Mesendoderm (in vitro differentiated cells): ENCODE results near the gene LRRC27.

Experiments used
- DNase-seq: peaks from one replicate; pipeline ENCODE4 v3.0.0; 2013
- H2AK5ac ChIP-seq: 2 replicates; pipeline ENCODE4 v1.6.1; 2013; ENCODE audit warnings: low read length, inconsistent platforms
- H2BK120ac ChIP-seq: 2 replicates; pipeline ENCODE4 v1.6.1; 2013; ENCODE audit warnings: low read depth, mild to moderate bottlenecking, low read length, moderate library complexity, mixed read lengths
- H2BK15ac ChIP-seq: replicated peaks from 2 replicates; pipeline ENCODE4 v1.6.1; 2013; ENCODE audit warnings: low read depth, mild to moderate bottlenecking, moderate library complexity
- H2BK5ac ChIP-seq: 2 replicates; pipeline ENCODE4 v1.6.1; 2013; ENCODE audit warnings: low read length, inconsistent platforms
- H3K18ac ChIP-seq: 2 replicates; pipeline ENCODE4 v1.6.1; 2013; ENCODE audit warnings: mild to moderate bottlenecking, low read length, mixed read lengths
- H3K23ac ChIP-seq: one replicate; pipeline ENCODE4 v1.6.1; 2013; ENCODE audit warnings: low read length
- H3K27ac ChIP-seq: 2 replicates; pipeline ENCODE4 v1.5.1; 2013; ENCODE audit warnings: low read depth, mild to moderate bottlenecking, inconsistent platforms, low read length, moderate library complexity
- H3K27me3 ChIP-seq: 2 replicates; pipeline ENCODE4 v1.6.1; 2013; ENCODE audit warnings: low read length, control low read depth, mild to moderate bottlenecking, inconsistent platforms; ENCODE audit not compliant: insufficient read depth, poor library complexity
- H3K36me3 ChIP-seq: 2 replicates; pipeline ENCODE4 v1.6.1; 2013; ENCODE audit warnings: low read length, inconsistent platforms; ENCODE audit not compliant: control insufficient read depth, insufficient read depth
- H3K4ac ChIP-seq: one replicate; pipeline ENCODE4 v1.6.1; 2013; ENCODE audit warnings: low read depth, mild to moderate bottlenecking, low read length, moderate library complexity
- H3K4me1 ChIP-seq: 2 replicates; pipeline ENCODE4 v1.6.1; 2013; ENCODE audit warnings: low read depth, low read length, inconsistent platforms; ENCODE audit not compliant: control insufficient read depth
- H3K4me2 ChIP-seq: 2 replicates; pipeline ENCODE4 v1.6.1; 2013; ENCODE audit warnings: low read length
- H3K4me3 ChIP-seq: 2 replicates; pipeline ENCODE4 v1.5.1; 2013; ENCODE audit warnings: mild to moderate bottlenecking, low read length
- H3K56ac ChIP-seq: one replicate; pipeline ENCODE4 v1.6.1; 2013; ENCODE audit warnings: low read length
- H3K79me1 ChIP-seq: 2 replicates; pipeline ENCODE4 v1.6.1; 2013; ENCODE audit warnings: low read length, inconsistent platforms
- H3K79me2 ChIP-seq: 2 replicates; pipeline ENCODE4 v1.6.1; 2013; ENCODE audit warnings: mild to moderate bottlenecking, low read length; ENCODE audit not compliant: control insufficient read depth, insufficient read depth
- H3K9ac ChIP-seq: 2 replicates; pipeline ENCODE4 v1.6.1; 2013; ENCODE audit warnings: low read length, inconsistent platforms
- H4K5ac ChIP-seq: one replicate; pipeline ENCODE4 v1.6.1; 2013; ENCODE audit warnings: low read length
- H4K8ac ChIP-seq: one replicate; pipeline ENCODE4 v1.6.1; 2013; ENCODE audit warnings: low read depth, mild to moderate bottlenecking, control low read depth, low read length, moderate library complexity
- WGBS: extraction: QIAGEN DNeasy Blood & Tissue Kit; methylation state at CpG from one replicate; pipeline ENCODE4 v1.1.7; 2013; ENCODE audit warnings: low lambda C conversion rate, missing lambda C conversion rate; ENCODE audit not compliant: insufficient coverage; ENCODE audit errors: extremely low coverage; 5-methylcytosine and 5-hydroxymethylcytosine counted together

LRRC27 gene

GRCh38 chr10:132404911-132405462, 73.0 kb downstream of the LRRC27 start:
- Histone ChIP-seq H3K4me1 (peaks cover 10% of the 10 kb centered on the region), H3K18ac (no peak overlapping the region), H3K4me2 (no peak overlapping the region), H2AK5ac (no peak overlapping the region), H3K23ac (no peak overlapping the region), H3K56ac (peak overlapping the region; percentile 42), H3K9ac (no peak overlapping the region), H3K79me2 (peaks cover 5% of the 10 kb centered on the region), H2BK120ac (no peak overlapping the region), H2BK15ac (no peak overlapping the region), H2BK5ac (no peak overlapping the region), H3K4me3 (no peak overlapping the region), H4K8ac (no peak overlapping the region), H3K4ac (no peak overlapping the region), H3K27ac (no peak overlapping the region), H3K79me1 (peaks cover 8% of the 10 kb centered on the region), H3K36me3 (no peaks in the 10 kb centered on the region), H3K27me3 (no peaks in the 10 kb centered on the region), H4K5ac (no peak overlapping the region)
- peak; percentile 63 for DNase-seq
- no CpG with 5 or more reads among the region's 54 CpGs for WGBS

GRCh38 chr10:132405463-132405991, 73.5 kb downstream of the LRRC27 start:
- Histone ChIP-seq H3K4me3 (no peak overlapping the region), H3K27ac (no peak overlapping the region), H3K79me2 (peaks cover 7% of the 10 kb centered on the region), H3K36me3 (no peaks in the 10 kb centered on the region), H3K4me1 (peaks cover 10% of the 10 kb centered on the region), H2BK5ac (no peak overlapping the region), H2BK120ac (no peak overlapping the region), H4K8ac (no peak overlapping the region), H4K5ac (no peak overlapping the region), H3K56ac (peak overlapping the region; percentile 50), H3K4ac (no peak overlapping the region), H3K79me1 (peaks cover 8% of the 10 kb centered on the region), H3K9ac (no peak overlapping the region), H3K4me2 (no peak overlapping the region), H3K18ac (no peak overlapping the region), H2BK15ac (no peak overlapping the region), H3K27me3 (no peaks in the 10 kb centered on the region), H2AK5ac (no peak overlapping the region), H3K23ac (no peak overlapping the region)
- no CpG with 5 or more reads among the region's 53 CpGs for WGBS
- DNase-seq, result no peak

DNA sequence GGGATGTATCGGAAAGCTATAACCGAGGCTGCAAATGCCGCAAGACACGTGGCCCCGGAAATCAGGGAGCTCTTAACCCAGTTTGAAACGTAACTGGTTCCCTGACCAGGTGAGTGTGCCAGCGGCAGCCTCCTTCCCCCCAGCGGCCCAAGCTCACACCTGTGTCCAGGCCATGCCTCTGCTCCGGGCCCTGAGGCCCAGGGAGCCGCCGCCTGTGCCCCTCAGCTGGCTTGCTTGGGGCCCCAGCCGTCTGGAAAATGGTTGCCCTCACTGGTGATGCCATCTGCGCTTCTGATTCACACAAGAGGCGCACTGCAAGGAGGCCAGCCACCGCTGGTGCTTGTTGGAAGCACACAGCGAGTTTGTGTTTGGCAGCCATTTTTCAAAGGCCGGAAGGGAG, 74.2 kb downstream of the LRRC27 start:
- no peak overlapping the region for H3K9ac ChIP-seq

GRCh38 chr10:132406750-132407149, 74.8 kb downstream of the LRRC27 start:
- Histone ChIP-seq H4K5ac (no peak overlapping the region), H2BK15ac (no peak overlapping the region), H2AK5ac (peak overlapping the region; percentile 4), H3K4me3 (no peak overlapping the region), H3K9ac (peak overlapping the region; percentile 13), H3K4me2 (no peak overlapping the region), H3K23ac (no peak overlapping the region), H3K56ac (peak overlapping the region; percentile 74), H3K36me3 (no peaks in the 10 kb centered on the region), H2BK120ac (peak overlapping the region; percentile 40), H3K79me2 (peaks cover 7% of the 10 kb centered on the region), H3K79me1 (peaks cover 8% of the 10 kb centered on the region), H3K18ac (no peak overlapping the region), H3K27ac (peak overlapping the region; percentile 14), H3K4me1 (peaks cover 10% of the 10 kb centered on the region), H2BK5ac (peak overlapping the region; percentile 10), H3K4ac (peak overlapping the region; percentile 57), H3K27me3 (no peaks in the 10 kb centered on the region), H4K8ac (no peak overlapping the region)
- no peak for DNase-seq
- WGBS, result no CpG with 5 or more reads among the region's 16 CpGs

More for the DNA sequence above, 74.2 kb downstream of the LRRC27 start:
- DNase-seq, result no peak
- Histone ChIP-seq H3K4me1 (peaks cover 10% of the 10 kb centered on the region), H3K23ac (no peak overlapping the region), H3K4ac (no peak overlapping the region), H3K56ac (no peak overlapping the region), H4K8ac (no peak overlapping the region), H3K79me1 (peaks cover 8% of the 10 kb centered on the region), H3K18ac (no peak overlapping the region), H3K27me3 (no peaks in the 10 kb centered on the region), H3K36me3 (no peaks in the 10 kb centered on the region), H3K79me2 (peaks cover 7% of the 10 kb centered on the region), H2BK15ac (no peak overlapping the region), H2BK5ac (no peak overlapping the region), H3K4me3 (no peak overlapping the region), H3K4me2 (no peak overlapping the region), H4K5ac (no peak overlapping the region), H2AK5ac (no peak overlapping the region), H2BK120ac (no peak overlapping the region), H3K27ac (no peak overlapping the region)
- no CpG with 5 or more reads among the region's 17 CpGs for WGBS

DNA sequence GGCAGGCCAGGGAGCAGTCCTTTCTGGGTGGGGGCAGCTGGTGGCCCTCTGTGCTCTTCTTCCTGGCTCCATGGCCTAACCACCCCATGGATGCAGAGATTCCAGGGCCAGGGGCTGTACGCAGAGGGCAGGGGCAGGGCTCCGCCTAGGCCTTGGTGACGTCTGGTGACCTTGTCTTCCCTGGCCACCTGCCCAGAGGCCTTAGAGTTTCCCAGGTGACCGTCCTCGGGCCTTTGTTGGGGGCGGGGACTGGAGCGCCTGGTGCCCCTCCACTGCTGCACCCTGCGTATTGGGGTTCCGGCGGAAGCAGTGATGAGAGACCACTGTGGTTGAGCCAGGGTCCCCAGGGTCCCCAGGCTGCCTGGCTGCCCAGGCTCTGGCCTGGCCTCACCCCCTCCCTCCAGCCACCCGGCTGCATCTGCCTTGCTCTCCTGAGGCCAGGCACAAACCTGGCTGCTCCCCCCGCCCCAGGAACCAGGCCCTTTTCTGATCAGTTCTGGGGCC, 75.3 kb downstream of the LRRC27 start:
- H3K56ac ChIP-seq, result peak overlapping the region; percentile 74

More for the DNA sequence above, 75.3 kb downstream of the LRRC27 start:
- peak overlapping the region; percentile 43 for H2AK5ac ChIP-seq
- H3K18ac ChIP-seq, result peak overlapping the region; percentile 43
- peak overlapping the region; percentile 71 for H3K27ac ChIP-seq
- H3K23ac ChIP-seq, result no peak overlapping the region
- peak overlapping the region; percentile 10 for H2BK5ac ChIP-seq
- peak overlapping the region; percentile 38 for H3K9ac ChIP-seq
- H3K4me2 ChIP-seq, result no peak overlapping the region
- H3K4me1 ChIP-seq, result peaks cover 11% of the 10 kb centered on the region
- peaks cover 7% of the 10 kb centered on the region for H3K79me2 ChIP-seq
- H3K36me3 ChIP-seq, result no peaks in the 10 kb centered on the region
- WGBS, result no CpG with 5 or more reads among the region's 12 CpGs
- no peak overlapping the region for H4K8ac ChIP-seq
- H2BK120ac ChIP-seq, result peak overlapping the region; percentile 40
- no peaks in the 10 kb centered on the region for H3K27me3 ChIP-seq
- no peak overlapping the region for H2BK15ac ChIP-seq
- no peak for DNase-seq
- peak overlapping the region; percentile 57 for H3K4ac ChIP-seq
- H3K79me1 ChIP-seq, result peaks cover 5% of the 10 kb centered on the region
- no peak overlapping the region for H4K5ac ChIP-seq
- H3K4me3 ChIP-seq, result no peak overlapping the region
